Brain microvascular endothelial cell (primary cell): ENCODE results near the gene DAP.

Source experiments
- DNase-seq: peaks from one replicate; pipeline ENCODE4 v3.0.0-alpha.2; 2020
- H3K27ac ChIP-seq: fragments of 250-450 bp; sonication (Bioruptor Pico); 2 replicates; pipeline ENCODE4 v1.5.1; 2020; ENCODE audit warnings: mild to moderate bottlenecking, moderate library complexity
- H3K27me3 ChIP-seq: fragments of 250-450 bp; sonication (Bioruptor Pico); replicated peaks from 2 replicates; pipeline ENCODE4 v1.5.1; 2020; ENCODE audit warnings: mild to moderate bottlenecking
- H3K36me3 ChIP-seq: fragments of 250-450 bp; sonication (Bioruptor Pico); replicated peaks from 2 replicates; pipeline ENCODE4 v1.5.1; 2020; ENCODE audit warnings: mild to moderate bottlenecking
- H3K4me3 ChIP-seq: 2 replicates; pipeline ENCODE4 v1.5.1; 2011; ENCODE audit warnings: low read depth, mild to moderate bottlenecking, control low read depth, low read length, moderate library complexity
- in situ Hi-C: cut with HindIII; loops from 2 replicates; pipeline ENCODE4 v1.10.0; 2017; ENCODE audit warnings: low sequenced_read_pairs, low pct_ligation_motif_present
- TF ChIP-seq, protein P1 (sequence below): IDR thresholded peaks from 2 replicates; pipeline ENCODE4 v1.5.1; 2011; ENCODE audit warnings: low read depth, mild to moderate bottlenecking, moderate library complexity, low read length, control low read depth, inconsistent platforms; ENCODE audit errors: missing control alignments

The DAP gene

DNA sequence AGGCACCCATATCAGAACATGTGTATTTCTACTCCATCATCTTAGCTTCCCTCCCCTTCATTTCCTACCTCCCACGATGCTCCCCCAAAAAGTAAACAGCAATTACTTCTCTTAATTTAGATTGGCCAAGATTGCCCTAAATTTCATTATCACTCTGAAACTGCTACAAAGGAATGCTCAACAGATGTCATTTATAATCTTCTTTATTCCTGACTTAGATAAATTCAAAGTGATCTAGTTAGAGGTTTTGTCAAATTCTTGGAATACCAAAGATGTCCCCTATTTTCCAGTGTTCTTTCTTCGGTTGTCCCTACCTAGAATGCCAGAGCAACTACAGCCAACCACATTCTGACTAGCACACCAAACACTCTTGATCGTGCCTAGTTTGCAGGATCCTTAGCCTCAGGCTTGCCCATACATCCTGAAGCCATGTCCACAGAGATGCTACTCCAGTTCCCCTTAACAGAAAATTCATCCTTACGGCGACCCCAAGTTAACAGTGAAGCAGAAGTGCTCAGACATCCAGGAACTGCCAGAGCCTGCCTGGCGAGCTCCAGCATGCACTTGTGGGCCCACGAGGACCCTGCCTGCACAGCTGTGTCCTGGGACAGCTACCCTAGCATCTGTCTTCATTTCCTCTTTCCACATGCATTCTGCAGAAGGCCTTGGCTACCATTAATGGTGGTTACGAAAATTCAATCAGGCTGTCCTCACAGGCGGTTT lies 31.6 kb downstream of the DAP start:
- no peak overlapping the region for H3K27ac ChIP-seq
- no peaks in the 10 kb centered on the region for H3K27me3 ChIP-seq
- H3K4me3 ChIP-seq = no peak overlapping the region
- in situ Hi-C loops = no loop called here
- TF ChIP-seq, protein P1, sequence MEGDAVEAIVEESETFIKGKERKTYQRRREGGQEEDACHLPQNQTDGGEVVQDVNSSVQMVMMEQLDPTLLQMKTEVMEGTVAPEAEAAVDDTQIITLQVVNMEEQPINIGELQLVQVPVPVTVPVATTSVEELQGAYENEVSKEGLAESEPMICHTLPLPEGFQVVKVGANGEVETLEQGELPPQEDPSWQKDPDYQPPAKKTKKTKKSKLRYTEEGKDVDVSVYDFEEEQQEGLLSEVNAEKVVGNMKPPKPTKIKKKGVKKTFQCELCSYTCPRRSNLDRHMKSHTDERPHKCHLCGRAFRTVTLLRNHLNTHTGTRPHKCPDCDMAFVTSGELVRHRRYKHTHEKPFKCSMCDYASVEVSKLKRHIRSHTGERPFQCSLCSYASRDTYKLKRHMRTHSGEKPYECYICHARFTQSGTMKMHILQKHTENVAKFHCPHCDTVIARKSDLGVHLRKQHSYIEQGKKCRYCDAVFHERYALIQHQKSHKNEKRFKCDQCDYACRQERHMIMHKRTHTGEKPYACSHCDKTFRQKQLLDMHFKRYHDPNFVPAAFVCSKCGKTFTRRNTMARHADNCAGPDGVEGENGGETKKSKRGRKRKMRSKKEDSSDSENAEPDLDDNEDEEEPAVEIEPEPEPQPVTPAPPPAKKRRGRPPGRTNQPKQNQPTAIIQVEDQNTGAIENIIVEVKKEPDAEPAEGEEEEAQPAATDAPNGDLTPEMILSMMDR = no peak
- no peak for DNase-seq
- peaks cover 13% of the 10 kb centered on the region for H3K36me3 ChIP-seq

- in situ Hi-C loops = no loop called here
- no peak overlapping the region for H3K27ac ChIP-seq
- H3K4me3 ChIP-seq = no peak overlapping the region
- peaks cover 13% of the 10 kb centered on the region for H3K36me3 ChIP-seq
- no peaks in the 10 kb centered on the region for H3K27me3 ChIP-seq
- TF ChIP-seq, protein P1 = no peak
- no peak for DNase-seq
Observed at GRCh38 chr5:10728679-10729078, 32.4 kb downstream of the DAP start.

GRCh38 chr5:10727861-10728260 lies 33.2 kb downstream of the DAP start:
- H3K4me3 ChIP-seq = no peak overlapping the region
- TF ChIP-seq, protein P1 = no peak
- H3K36me3 ChIP-seq = peaks cover 13% of the 10 kb centered on the region
- in situ Hi-C loops = no loop called here
- no peak for DNase-seq
- H3K27me3 ChIP-seq = no peaks in the 10 kb centered on the region
- no peak overlapping the region for H3K27ac ChIP-seq

- Histone ChIP-seq H3K27ac (no peak overlapping the region), H3K27me3 (no peaks in the 10 kb centered on the region)
- in situ Hi-C loops = no loop called here
Observed at GRCh38 chr5:10726913-10727517, 34.0 kb downstream of the DAP start.

GRCh38 chr5:10726179-10726912 lies 34.7 kb downstream of the DAP start:
- no peak overlapping the region for H3K27ac ChIP-seq
- DNase-seq = no peak
- peaks cover 5% of the 10 kb centered on the region for H3K36me3 ChIP-seq
- H3K4me3 ChIP-seq = no peak overlapping the region
- H3K27me3 ChIP-seq = no peaks in the 10 kb centered on the region
- in situ Hi-C loops = no loop called here
- TF ChIP-seq, protein P1 = no peak

More at GRCh38 chr5:10726913-10727517, 34.0 kb downstream of the DAP start:
- TF ChIP-seq, protein P1 = no peak
- DNase-seq = no peak
- Histone ChIP-seq H3K36me3 (peaks cover 8% of the 10 kb centered on the region), H3K4me3 (no peak overlapping the region)
